Pulmonary artery endothelial cell (primary cell): ENCODE results near the gene SLC7A6. TPM values are rescaled to one million over a fixed set of nuclear protein-coding genes. Genes with fewer than 3 reads are reported as not detected.

Experiments used
- DNase-seq: peaks from one replicate; pipeline ENCODE4 v3.0.0-alpha.2; 2011; ENCODE audit warnings: low read depth, low spot score
- total RNA-seq: library from RNA; depleted of rRNA; stranded (reverse); fragments of >200 nt; gene quantifications from 2 replicates; pipeline ENCODE4 v1.2.3, GENCODE V29; 2014

The SLC7A6 gene
- total RNA-seq, 1 donor from 2014 or later, result 17.9 TPM

DNA sequence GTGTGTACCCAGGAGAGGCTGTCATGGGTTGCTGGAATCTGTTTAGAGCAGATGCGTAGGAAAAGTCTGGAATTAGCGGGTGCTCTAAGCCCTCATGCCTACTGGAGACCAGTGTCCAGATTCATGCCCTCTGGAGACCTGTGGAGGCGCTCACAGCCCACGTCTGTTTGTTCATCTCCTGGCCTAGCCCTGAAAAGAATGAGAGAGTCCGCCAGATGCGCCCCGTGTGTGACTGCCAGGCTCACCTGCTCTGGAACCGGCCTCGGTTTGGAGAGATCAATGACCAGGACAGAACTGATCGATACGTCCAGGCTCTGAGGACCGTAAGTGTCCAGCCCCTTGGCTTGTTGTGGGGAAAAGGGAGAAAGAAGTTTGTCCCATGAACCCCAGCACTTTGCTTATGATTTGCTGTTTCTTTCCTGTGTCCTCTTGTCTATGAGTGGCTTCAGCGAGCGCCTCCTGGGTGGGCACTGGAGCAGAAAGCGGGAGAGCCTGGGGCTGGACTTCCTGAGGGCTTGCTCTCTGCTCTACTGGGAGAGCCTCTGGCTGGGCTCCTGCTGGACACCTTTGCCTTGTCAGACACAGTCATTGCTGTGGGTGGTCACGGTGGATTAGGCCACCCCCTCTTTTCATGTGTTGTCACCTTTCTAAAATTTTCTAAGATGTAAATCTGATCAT, 81.8 kb downstream of the SLC7A6 start:
- no peak for DNase-seq

DNA sequence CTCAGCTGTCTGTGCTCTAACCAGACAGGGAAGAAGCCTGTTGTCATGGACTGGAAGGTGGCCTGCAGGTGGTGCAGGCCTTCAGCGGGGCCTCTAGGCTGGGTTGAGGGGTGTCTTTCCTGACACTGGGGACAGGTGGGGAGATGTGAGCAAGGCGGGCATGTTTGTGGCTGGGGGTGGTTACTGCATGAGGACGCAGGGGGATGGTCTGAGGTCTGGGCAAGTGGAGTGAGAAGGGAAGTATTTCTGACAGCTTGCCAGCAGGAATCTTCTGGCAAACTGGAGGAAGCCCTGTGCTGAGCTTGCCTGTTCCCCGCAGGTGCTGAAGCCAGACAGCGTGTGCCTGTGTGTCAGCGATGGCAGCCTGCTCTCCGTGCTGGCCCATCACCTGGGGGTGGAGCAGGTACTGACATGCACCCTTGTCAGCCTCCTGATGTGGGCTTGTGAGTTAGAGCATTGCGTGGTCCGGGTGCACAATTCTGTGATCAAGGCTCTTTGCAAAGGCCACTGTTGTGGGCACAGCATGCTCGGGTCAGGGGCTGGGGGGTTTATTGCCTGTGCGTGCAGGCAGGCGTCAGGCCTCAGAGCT, 82.7 kb downstream of the SLC7A6 start:
- no peak for DNase-seq

DNA sequence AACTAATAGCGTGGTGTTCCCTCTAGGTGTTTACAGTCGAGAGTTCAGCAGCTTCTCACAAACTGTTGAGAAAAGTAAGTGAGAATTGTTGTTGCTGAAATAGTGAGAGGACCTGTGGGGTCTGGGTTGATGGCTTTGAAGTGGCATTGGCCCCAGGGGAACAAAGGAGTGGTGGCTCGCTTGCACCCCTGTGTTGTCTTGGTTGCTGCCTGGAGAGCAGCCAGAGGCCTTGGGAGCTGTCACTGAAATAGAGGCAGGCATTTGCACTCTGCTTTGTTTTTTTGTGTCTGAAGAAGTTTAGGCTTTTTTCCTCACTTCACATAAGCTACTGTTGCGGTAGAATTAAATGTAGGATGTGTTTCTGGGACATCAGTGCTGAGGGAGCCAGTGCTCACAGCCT, 83.3 kb downstream of the SLC7A6 start:
- DNase-seq, result no peak

DNA sequence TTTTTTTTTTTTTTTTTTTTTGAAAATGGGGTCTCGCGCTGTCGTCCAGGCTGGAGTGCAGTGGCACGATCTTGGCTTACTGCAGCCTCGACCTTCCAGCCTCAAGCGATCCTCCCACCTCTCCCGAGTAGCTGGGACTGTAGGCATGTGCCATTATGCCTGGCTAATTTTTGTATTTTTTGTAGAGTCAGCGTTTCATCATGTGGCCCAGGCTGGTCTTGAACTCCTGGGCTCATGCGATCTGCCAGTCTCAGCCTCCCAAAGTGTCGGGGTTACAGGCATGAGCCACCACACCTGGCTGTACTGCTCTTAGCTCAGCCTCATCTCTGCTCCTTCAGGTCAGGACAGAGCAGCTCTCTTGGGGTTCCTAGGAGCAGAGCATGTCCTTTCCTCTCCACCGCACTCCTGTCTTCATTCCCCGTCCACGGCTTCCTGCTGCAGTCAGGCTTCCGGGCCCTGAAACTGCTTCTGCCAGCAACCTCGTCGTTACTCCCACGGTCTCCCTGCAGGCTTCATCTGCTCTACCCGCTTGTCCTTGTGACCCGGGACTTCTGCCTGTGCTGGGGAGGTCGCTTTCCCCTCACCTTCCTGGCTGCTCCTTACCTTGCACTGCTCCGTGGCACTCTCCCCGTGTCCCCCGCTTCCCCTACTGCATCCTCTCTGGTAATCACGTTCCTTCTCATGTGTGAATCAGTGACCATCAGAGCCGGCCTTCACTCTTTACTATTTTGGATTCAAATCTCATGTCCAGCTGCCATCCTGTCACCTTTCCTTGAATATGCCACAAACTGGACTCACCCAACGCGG, 84.5 kb downstream of the SLC7A6 start:
- DNase-seq, result no peak

DNA sequence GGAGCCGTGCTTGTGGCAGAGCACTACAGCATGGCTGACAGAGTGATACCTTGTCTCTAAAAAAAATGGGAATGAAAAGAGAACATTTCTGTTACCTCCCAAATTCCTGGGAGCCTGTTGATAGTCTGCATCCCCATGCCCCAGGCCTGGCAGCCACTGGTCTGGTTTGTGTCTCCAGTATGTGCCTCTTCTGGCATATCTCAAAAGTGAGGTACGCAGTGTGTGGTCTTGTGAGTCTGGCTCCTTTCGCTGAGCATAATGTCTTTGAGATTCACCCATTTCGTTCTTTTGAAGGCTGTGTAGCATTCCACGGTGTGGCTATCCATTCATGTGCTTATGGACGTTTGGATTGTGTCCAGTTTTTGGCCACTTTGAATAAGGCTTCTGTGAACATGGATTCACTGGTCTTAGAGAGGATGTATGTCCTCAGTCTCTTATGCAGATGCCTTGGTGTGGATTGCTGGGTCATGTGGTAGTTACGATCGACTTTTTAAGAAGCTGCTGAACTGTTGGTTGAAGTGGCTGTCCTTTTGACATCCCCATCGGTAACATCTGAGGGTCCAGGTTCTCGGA, 85.6 kb downstream of the SLC7A6 start:
- DNase-seq, result no peak

DNA sequence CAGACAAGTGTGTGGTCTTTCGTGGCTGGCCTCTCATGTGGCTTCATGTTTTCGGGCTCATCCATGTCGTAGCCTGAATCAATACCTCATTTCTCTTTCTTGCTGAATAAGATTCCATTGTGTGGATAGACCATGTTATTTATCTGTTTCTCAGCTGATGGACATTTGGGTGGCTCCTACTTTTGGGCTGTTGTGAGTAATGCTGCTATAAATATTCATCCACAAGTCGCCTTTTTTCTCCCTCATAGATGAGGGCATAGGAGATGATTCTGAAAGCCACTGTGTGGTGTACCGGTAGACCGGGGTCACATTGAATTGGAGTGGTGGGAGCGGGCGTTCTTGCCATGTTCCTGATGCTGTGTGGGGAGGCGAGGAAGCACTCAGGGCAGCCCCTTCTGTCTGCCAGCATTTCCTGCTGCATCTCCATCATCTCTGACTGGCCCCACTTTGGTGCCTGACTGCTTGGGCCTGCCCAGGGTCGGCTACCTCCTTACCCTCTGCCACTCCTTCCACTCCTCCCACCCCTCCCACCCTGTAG, 86.6 kb downstream of the SLC7A6 start:
- no peak for DNase-seq

Other genes with a start within 250 kb of the SLC7A6 start
- not detected in 2 replicates for gene DPEP2NB, start 248.6 kb upstream of the SLC7A6 start, total RNA-seq
- gene DDX28, start 241.3 kb upstream of the SLC7A6 start, total RNA-seq, result 12.9 and 16.4 TPM in 2 replicates
- gene DUS2, start 241.2 kb upstream of the SLC7A6 start, total RNA-seq, result 20.4 and 21.7 TPM in 2 replicates
- 11.0 and 13.8 TPM in 2 replicates for gene NFATC3, start 179.2 kb upstream of the SLC7A6 start, total RNA-seq
- gene ESRP2, start 28.4 kb upstream of the SLC7A6 start, total RNA-seq, result 0.13 and 0.25 TPM in 2 replicates
- gene PLA2G15, start 19.2 kb upstream of the SLC7A6 start, total RNA-seq, result 16.6 and 24.5 TPM in 2 replicates
- gene SLC7A6OS, start 46.4 kb downstream of the SLC7A6 start, total RNA-seq, result 16.6 and 17.5 TPM in 2 replicates
- 32.9 and 48.4 TPM in 2 replicates for gene PRMT7, start 46.5 kb downstream of the SLC7A6 start, total RNA-seq
- gene SMPD3, start 184.0 kb downstream of the SLC7A6 start, total RNA-seq, result 0.07 TPM in 1 of 2 replicates, not detected in the other